Calu3 (cell line): ENCODE data around the gene STK38. TPM values are rescaled to one million over a fixed set of nuclear protein-coding genes. Genes with fewer than 3 reads are reported as not detected.
A peak's percentile ranks its signal among the peaks of the same experiment; 100 is the strongest.

ENCODE experiments used
- BruUV-seq: library from RNA; stranded (reverse); fragments of 400-500 nt; replicated peaks from 2 replicates; lab custom pipeline; 2021; lab: Mats Ljungman, UMichigan
- CTCF ChIA-PET: fragments of 300-600 bp; sonication (Branson Sonifier 250); formaldehyde crosslinking; loops from one replicate; lab custom pipeline; 2022; ENCODE audit warnings: antibody characterized with exemption; lab: Charles Lee
- DNase-seq: peaks from one replicate; pipeline ENCODE4 v3.0.0; 2022
- H3K27ac Mint-ChIP-seq: one replicate; pipeline ENCODE4 v1.8.0; 2022; ENCODE audit warnings: mixed read lengths; ENCODE audit not compliant: unreplicated experiment
- H3K27me3 Mint-ChIP-seq: one replicate; pipeline ENCODE4 v1.8.0; 2022; ENCODE audit warnings: mixed read lengths; ENCODE audit not compliant: unreplicated experiment
- H3K36me3 Mint-ChIP-seq: one replicate; pipeline ENCODE4 v1.8.0; 2022; ENCODE audit warnings: mild to moderate bottlenecking, moderate library complexity, mixed read lengths; ENCODE audit not compliant: insufficient read depth, unreplicated experiment
- H3K4me1 Mint-ChIP-seq: one replicate; pipeline ENCODE4 v1.8.0; 2022; ENCODE audit warnings: mild to moderate bottlenecking, low read depth, mixed read lengths; ENCODE audit not compliant: unreplicated experiment
- H3K4me3 Mint-ChIP-seq: one replicate; pipeline ENCODE4 v1.8.0; 2022; ENCODE audit warnings: mild to moderate bottlenecking, low read depth, moderate library complexity, mixed read lengths; ENCODE audit not compliant: unreplicated experiment
- H3K9me3 Mint-ChIP-seq: one replicate; pipeline ENCODE4 v1.8.0; 2022; ENCODE audit warnings: low read depth, mixed read lengths; ENCODE audit not compliant: unreplicated experiment
- intact Hi-C: fragments of 100-400 bp; cut with micrococcal nuclease; formaldehyde crosslinking; loops from one replicate; pipeline ENCODE4 v1.10.0; 2022; ENCODE audit not compliant: unreplicated experiment
- total RNA-seq: library from RNA; stranded (reverse); gene quantifications from 2 replicates; pipeline ENCODE4 v1.2.3, GENCODE V29; 2022
- TF ChIP-seq, protein P1 (sequence below): fragments of 200-600 bp; IDR thresholded peaks from one replicate; pipeline ENCODE4 v1.8.0; 2022; ENCODE audit warnings: antibody characterized with exemption; ENCODE audit not compliant: unreplicated experiment

Gene STK38
- total RNA-seq, 1 experiment from 2014 or later: 70.3 TPM

DNA sequence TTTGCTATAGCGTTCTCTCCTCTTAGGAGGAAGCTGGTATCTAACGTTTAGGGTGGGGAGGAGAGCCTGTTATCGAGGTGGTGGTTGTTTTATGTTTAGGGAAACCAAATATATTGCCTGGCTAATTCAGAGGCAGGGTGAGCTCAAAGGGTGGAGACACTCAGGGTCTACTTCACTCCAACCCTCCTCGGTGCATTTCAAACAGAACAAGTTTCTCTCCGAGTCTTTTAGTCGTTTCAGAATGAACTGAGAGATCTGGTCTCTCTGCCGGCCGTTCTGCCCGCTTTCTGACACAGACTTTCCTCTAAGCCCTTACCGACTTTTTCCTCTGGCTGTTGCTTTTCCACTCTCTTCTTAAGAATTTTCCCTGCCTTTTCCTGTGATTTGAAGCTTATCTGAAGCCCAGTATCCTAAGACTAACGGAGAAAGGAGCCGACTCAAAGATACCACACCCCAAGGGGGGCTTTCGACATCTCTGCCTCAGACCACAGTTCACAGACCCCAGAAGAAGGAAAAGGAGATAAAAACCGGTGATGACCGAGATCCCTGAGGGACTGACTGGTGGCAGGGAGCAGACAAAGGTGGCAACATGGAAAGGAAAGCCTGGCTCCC, 865 bp downstream of the STK38 start:
- CTCF ChIA-PET: interaction anchor here (3.5 kb wide), 1 partner anchor 33 kb away, joined by 30 read pairs; no protein-coding TSS in a partner anchor
- intact Hi-C loops: loop anchor here (1.0 to 2.0 kb wide), 2 partner anchors 33 to 48 kb away; partner anchors contain the start of gene SRSF3

GRCh38 chr6:36545767-36546307, 1.4 kb downstream of the STK38 start:
- H3K4me3 Mint-ChIP-seq: peak overlapping the region; percentile 98
- no peaks in the 10 kb centered on the region for H3K27me3 Mint-ChIP-seq
- H3K36me3 Mint-ChIP-seq: peaks cover 42% of the 10 kb centered on the region
- BruUV-seq: no TSS peak
- TF ChIP-seq, protein P1, sequence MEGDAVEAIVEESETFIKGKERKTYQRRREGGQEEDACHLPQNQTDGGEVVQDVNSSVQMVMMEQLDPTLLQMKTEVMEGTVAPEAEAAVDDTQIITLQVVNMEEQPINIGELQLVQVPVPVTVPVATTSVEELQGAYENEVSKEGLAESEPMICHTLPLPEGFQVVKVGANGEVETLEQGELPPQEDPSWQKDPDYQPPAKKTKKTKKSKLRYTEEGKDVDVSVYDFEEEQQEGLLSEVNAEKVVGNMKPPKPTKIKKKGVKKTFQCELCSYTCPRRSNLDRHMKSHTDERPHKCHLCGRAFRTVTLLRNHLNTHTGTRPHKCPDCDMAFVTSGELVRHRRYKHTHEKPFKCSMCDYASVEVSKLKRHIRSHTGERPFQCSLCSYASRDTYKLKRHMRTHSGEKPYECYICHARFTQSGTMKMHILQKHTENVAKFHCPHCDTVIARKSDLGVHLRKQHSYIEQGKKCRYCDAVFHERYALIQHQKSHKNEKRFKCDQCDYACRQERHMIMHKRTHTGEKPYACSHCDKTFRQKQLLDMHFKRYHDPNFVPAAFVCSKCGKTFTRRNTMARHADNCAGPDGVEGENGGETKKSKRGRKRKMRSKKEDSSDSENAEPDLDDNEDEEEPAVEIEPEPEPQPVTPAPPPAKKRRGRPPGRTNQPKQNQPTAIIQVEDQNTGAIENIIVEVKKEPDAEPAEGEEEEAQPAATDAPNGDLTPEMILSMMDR: no peak
- H3K9me3 Mint-ChIP-seq: no peaks in the 10 kb centered on the region
- CTCF ChIA-PET: interaction anchor here (3.5 kb wide), 1 partner anchor 34 kb away, joined by 30 read pairs; no protein-coding TSS in a partner anchor
- no peak for DNase-seq
- H3K27ac Mint-ChIP-seq: peak overlapping the region; percentile 96
- intact Hi-C loops: loop anchor here (1.0 to 2.0 kb wide), 2 partner anchors 33 to 49 kb away; partner anchors contain the start of gene SRSF3
- peaks cover 20% of the 10 kb centered on the region for H3K4me1 Mint-ChIP-seq

More for the DNA sequence above, 865 bp downstream of the STK38 start:
- H3K27ac Mint-ChIP-seq: peak overlapping the region; percentile 96
- TSS peak; percentile 53 for BruUV-seq
- H3K4me1 Mint-ChIP-seq: peaks cover 20% of the 10 kb centered on the region
- H3K9me3 Mint-ChIP-seq: no peaks in the 10 kb centered on the region
- TF ChIP-seq, protein P1: no peak
- no peak for DNase-seq
- no peaks in the 10 kb centered on the region for H3K27me3 Mint-ChIP-seq
- peaks cover 42% of the 10 kb centered on the region for H3K36me3 Mint-ChIP-seq
- H3K4me3 Mint-ChIP-seq: peak overlapping the region; percentile 98

DNA sequence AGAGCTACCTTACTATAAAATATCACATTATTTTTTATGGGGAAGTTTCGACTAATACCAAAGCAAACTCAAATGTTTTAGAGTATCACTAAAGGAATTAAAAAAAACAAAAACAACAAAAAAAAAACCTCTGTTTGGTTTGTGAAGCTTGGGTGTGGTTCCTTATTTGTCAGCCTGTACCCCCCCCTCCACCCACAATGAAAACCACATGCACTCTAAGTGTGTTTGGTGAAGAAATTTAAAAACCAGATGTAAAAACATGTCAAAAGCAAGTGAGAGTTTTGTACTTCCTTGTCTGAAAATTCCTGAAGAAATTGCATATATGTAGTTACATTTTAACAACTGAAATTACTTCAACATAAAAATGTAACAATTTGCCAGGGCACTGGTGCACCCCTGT, 3.1 kb downstream of the STK38 start:
- Mint-ChIP-seq H3K4me3 (peak overlapping the region; percentile 68), H3K27ac (peak overlapping the region; percentile 41), H3K27me3 (no peaks in the 10 kb centered on the region), H3K36me3 (peaks cover 48% of the 10 kb centered on the region), H3K9me3 (no peaks in the 10 kb centered on the region), H3K4me1 (peaks cover 20% of the 10 kb centered on the region)
- DNase-seq: no peak
- CTCF ChIA-PET: interaction anchor here (1.2 to 3.5 kb wide), 2 partner anchors 35 to 121 kb away, joined by 4 to 30 read pairs; no protein-coding TSS in a partner anchor
- intact Hi-C loops: no loop called here
- no TSS peak for BruUV-seq
- TF ChIP-seq, protein P1: no peak

GRCh38 chr6:36542041-36542440, 5.2 kb downstream of the STK38 start:
- H3K4me3 Mint-ChIP-seq: no peak overlapping the region
- no peaks in the 10 kb centered on the region for H3K27me3 Mint-ChIP-seq
- no TSS peak for BruUV-seq
- no peak for DNase-seq
- CTCF ChIA-PET: no interaction called here
- H3K36me3 Mint-ChIP-seq: peaks cover 53% of the 10 kb centered on the region
- intact Hi-C loops: no loop called here
- no peaks in the 10 kb centered on the region for H3K9me3 Mint-ChIP-seq
- TF ChIP-seq, protein P1: no peak
- H3K4me1 Mint-ChIP-seq: peaks cover 9% of the 10 kb centered on the region
- no peak overlapping the region for H3K27ac Mint-ChIP-seq
